Stimulated activated CD8-positive, alpha-beta memory T cell treated with anti-CD3 and anti-CD28 coated beads, Interleukin-15, amount 100 ng/mL, for 1 hour (primary cell): Measurements from ENCODE around the gene AGTRAP.

ENCODE experiments used
- DNase-seq: peaks from one replicate; pipeline ENCODE4 v3.0.0-alpha.2; 2020; ENCODE audit warnings: low read depth

The AGTRAP gene

GRCh38 chr1:11736746-11737639 is 1.1 kb downstream of the AGTRAP start:
- no peak for DNase-seq

GRCh38 chr1:11738096-11738495 is 2.2 kb downstream of the AGTRAP start:
- no peak for DNase-seq

DNA sequence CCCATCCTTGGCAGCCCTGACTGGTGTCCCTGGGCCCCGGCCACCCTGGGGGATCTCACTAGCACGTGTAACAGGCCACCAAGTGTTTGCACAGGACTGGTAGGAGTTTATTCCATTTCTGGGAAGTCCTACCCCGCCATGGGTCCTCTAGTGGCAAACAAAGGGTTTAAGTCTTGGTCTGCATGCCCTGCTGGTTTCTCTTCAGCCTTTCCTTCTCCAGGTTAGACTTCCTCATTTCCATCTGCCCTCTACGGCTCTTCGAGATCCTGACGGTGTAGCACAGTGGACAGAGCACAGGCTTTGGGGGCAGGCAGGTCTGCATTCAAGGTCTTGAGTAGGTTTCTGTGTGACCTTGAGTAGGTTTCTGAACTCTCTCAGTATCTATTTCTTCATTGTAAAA is 2.8 kb downstream of the AGTRAP start:
- DNase-seq, result no peak

DNA sequence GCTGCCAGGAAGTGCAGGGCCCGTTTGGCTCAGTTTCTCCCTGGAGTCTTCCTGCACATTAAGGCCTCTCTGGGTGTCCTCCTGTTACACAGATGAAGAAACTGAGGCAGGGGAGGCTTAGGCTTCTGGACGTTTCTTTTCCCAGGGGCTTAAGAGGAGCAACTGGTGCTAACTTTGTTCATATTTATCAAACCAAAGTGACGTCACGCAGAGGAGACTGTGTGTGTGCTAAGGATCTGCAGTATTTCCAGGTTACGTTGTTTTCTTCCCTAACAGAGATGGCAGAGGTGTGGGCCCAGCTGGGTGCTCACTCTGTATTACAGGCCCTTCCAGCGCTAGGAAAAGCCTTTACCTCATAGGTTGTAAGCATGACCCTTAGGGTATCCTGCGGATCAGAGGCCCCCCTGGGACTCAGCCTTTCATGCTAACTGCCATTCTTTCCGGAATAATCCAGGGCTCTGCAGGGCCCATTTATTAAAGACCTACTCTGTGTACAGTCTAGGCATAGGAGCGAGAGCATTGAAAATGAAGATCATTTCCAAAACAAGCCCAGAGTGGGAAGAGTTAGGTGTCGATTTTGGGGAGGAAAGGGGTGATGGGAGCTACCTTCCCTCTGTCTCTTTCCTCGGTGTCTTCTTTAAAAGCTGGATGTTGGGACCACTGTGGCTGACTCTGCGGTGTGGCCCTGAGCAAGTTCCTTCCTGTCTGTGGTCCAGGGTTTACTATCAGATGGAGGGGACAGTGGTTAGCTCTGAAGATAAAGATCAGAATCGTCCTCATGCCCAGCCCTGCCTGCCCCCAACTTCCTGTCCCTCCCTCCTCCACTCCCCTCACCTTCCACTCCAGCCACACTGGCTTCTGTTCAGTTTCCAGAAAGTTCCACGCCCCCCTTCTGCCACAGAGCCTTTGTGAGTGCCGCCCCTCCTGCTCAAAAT is 4.6 kb downstream of the AGTRAP start:
- no peak for DNase-seq

DNA sequence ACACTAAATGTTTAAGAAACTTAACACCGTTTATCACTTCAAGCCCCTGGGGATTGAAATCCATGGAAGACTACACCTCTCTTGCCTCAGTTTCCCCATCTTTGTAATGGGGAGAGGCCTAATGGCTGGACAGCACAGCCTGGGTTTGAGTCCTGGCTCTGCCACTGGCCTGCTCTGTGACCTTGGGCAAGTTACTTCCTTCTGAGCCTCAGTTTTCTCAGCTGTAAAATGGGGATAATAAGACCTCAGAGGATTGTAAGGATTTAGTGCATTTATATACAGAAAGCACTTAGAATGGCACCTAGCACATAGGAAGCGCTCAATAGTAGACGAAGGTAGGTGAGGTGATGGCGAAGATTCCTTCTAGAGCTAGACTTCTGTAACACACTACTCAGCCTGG is 5.5 kb downstream of the AGTRAP start:
- no peak for DNase-seq

DNA sequence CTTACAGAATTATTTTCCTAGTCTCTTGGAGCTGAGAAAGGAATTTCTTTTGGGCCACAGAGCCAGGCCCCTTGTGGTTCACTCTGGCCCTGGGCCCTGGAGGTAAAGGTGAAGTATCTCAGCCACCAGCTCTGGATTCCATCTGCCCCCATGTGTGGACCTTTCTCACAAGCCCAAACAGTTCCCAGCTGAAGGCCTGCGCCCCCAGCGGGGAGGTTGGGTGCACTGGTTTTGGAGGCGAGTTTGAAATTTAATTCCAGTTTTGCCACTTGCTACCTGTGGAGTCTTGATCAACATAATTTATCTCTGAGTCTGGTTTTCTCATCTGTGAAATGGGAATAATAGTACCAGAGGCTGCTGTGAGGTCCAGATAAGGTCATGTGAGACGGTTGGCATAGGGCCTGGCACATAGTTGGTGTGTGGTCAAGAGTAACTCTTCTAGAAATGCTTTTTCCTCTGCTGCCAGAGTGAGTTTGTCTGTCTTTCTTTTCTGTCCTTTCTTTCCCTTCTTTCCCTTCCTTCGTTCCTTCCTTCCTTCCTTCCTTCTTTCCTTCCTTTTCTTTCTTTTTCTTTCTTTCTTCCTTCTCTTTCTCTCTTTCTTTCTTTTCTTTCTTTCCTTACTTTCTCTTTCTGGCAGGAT is 6.1 kb downstream of the AGTRAP start:
- DNase-seq, result no peak

GRCh38 chr1:11744287-11744686 is 8.4 kb downstream of the AGTRAP start:
- no peak for DNase-seq

- DNase-seq, result no peak
Observed at GRCh38 chr1:11746092-11746491, 10.2 kb downstream of the AGTRAP start.

DNA sequence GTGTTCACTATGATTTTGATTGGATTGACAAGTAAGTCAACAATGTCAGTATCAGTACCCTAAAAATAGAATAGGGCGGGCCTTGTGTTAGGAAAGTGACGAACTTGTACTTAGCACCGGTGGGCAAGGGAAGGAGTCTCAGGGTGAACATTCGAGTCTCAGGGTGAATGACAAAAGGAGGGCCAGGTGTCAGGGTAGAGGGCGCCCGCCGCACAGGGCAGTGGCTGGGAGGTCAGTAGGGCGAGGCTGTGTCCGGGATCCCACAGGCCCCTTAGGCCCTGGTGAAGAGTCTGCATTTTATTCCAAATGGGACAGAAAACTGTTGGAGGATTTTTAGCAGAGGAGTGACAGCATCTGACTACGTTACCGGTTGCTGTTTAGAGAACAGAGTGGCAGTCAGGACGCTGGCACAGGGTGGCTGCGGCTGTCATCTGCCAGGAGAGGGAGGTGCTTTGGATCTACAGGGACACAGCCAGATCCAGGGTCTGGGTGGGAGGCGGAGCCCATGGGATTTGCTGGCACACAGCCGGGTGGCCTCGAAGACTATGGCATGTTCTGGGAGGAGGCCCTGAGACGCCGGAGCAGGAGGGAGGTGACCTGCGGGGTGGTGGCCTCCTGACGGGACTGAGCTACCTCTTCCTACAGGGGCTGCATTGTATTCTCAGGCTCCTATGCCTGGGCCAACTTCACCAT is 11.0 kb downstream of the AGTRAP start:
- DNase-seq, result no peak

DNA sequence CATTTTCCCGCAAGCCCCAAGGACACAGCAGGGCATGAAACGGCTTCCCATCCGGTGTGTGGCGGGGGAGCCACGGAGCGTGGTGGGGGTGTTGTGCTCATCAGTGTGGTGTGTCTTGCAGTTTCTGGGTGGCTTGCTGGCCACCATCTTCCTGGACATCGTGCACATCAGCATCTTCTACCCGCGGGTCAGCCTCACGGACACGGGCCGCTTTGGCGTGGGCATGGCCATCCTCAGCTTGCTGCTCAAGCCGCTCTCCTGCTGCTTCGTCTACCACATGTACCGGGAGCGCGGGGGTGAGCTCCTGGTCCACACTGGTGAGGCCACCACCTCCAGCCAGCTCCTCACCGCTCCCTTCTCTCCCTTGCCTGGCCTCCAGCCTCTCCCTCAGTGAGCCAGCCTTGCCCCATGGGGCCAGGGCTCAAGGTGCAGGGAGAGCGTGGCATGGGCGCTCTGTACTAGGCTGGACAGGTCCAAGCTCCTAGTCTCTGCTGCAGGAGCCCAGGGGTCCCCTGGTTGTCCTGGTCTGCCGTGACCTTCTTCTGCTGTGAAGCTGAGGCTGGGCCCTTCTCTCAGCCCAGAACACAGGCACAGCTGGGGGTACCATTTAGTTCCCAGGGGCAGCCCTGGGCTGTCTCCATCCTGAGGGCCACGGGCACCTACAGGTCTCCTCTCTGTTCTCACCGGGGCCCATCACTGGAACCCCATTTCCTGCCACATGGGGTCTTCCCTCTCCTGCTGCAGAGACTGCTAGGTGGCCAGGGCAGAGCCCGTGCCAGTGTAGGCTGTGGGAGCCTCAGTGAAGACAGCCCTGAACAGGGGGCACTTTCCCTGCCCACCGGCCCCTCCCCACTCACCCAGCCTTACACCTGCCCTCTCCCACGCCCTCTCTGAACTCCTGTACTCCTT is 12.6 kb downstream of the AGTRAP start:
- no peak for DNase-seq

DNA sequence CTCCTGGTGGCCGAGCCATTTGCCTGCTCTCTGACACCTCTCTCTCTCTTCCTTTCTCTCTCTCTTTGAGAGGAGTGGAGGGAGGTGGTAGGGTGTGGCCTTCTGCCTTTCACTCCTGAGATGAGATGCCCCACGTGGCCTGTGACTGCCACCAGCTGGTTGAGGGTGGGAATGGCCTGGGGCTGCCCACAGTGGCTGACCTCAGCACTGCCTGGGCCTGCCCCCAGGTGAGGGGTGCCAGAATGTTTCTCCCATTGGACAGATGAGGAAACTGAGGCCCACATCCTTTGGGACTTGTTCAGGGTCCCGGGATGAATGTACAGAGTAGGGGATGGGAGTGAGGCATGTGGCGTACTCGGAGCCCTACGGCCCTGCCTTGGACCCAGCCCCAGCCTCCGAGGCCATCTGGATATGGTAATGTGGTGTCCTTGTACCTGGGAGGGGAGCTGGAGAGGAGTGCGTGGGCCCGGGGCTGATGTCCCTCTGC is 13.3 kb downstream of the AGTRAP start:
- DNase-seq, result no peak

DNA sequence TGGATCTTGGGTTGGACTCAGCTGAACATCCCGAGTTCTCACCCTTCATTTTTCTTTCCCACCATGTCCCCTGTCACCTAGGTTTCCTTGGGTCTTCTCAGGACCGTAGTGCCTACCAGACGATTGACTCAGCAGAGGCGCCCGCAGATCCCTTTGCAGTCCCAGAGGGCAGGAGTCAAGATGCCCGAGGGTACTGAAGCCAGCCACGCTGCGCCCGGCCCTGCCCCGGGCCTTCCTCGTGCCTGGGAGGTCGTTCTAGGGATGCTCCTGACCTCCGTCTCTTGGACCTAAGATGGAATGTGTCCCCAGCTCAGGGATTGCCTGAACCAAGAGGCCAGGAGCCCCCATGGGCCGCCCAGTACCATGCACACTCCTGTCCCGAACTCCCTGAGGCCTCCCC is 14.1 kb downstream of the AGTRAP start:
- no peak for DNase-seq

- no peak for DNase-seq
Observed at GRCh38 chr1:11751087-11751486, 15.2 kb downstream of the AGTRAP start.

DNA sequence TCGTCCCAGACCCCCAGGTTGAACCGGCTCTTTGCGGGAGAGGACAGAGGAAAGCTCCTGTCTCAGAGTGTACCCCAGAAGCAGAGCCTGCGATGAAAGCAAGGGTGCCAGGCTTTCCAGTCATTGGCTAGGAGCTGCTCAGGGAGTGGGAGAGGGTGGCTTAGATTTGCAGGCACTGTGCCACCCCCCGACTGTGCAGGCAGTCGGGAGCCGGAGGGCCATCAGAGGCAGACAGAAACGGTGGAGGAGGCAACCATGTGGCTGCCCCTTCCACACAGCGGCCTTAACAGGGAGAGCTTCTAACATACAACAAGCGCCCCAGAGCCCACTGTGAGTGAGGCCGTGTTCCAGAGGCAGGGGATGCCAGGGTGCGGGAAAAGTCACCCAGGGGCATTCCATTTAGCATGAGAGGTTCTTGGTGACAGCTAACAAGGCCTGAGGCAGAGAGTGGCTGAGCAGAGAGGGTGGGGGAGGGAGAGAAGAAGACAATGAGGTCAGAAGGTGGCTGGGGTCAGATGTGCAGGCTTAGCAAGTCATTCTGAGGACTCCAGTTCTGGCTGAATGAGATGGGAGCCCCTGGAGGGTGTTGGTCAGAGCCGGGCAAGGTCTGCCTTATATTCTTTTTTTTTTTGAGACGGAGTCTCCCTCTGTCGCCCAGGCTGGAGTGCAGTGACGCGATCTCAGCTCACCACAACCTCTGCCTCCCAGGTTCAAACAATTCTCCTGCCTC is 16.6 kb downstream of the AGTRAP start:
- no peak for DNase-seq

- DNase-seq, result no peak
Observed at GRCh38 chr1:11753555-11754208, 17.7 kb downstream of the AGTRAP start.

GRCh38 chr1:11757047-11757446 is 21.1 kb downstream of the AGTRAP start:
- no peak for DNase-seq

GRCh38 chr1:11759791-11760190 is 23.9 kb downstream of the AGTRAP start:
- DNase-seq, result no peak

- DNase-seq, result no peak
Observed at GRCh38 chr1:11761285-11761684, 25.3 kb downstream of the AGTRAP start.

GRCh38 chr1:11761988-11762406 is 26.1 kb downstream of the AGTRAP start, which contains the start of gene C1orf167:
Gene C1orf167 (plus strand): TSS chr1:11762193. CDS start chr1:11764401, 2,208 bp downstream.
- no peak for DNase-seq
